Measurements from ENCODE around the gene PCBP4.

The PCBP4 gene

DNA sequence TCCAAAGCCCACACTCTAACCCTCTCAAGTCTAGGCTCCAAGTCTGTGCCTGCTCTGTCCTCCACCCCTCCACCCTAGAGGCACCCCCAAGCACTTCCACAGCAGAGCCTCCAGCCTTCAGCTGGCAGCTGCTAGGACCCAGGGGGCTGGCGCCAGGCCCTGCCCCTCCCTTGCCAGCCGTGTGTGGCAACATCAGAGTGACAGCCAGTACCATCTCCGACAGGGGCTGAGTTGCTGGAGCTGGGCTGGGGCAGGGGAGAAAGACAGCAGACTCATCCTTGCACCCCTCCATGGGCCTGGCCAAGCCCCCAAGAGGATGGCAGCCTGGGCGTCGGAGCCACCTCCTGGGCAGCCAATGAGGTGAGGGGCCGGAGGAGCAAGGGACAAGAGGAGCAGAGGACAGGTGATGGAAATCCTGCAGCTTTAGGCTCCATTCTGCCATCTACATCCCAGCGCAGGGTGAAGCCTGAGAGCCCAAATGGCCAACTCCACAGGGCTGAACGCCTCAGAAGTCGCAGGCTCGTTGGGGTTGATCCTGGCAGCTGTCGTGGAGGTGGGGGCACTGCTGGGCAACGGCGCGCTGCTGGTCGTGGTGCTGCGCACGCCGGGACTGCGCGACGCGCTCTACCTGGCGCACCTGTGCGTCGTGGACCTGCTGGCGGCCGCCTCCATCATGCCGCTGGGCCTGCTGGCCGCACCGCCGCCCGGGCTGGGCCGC lies 11.9 kb downstream of the PCBP4 start, which contains the start of gene GPR62:
GPR62 (plus strand) TSS at position 207 of the 718 bp plus-strand sequence; CDS start at position 479, 272 bp downstream.
- H3K4me3 ChIP-seq (ENCODE audit: low read depth, low read length): no peak within 1 kb of the TSS
- TF ChIP-seq, protein P1, sequence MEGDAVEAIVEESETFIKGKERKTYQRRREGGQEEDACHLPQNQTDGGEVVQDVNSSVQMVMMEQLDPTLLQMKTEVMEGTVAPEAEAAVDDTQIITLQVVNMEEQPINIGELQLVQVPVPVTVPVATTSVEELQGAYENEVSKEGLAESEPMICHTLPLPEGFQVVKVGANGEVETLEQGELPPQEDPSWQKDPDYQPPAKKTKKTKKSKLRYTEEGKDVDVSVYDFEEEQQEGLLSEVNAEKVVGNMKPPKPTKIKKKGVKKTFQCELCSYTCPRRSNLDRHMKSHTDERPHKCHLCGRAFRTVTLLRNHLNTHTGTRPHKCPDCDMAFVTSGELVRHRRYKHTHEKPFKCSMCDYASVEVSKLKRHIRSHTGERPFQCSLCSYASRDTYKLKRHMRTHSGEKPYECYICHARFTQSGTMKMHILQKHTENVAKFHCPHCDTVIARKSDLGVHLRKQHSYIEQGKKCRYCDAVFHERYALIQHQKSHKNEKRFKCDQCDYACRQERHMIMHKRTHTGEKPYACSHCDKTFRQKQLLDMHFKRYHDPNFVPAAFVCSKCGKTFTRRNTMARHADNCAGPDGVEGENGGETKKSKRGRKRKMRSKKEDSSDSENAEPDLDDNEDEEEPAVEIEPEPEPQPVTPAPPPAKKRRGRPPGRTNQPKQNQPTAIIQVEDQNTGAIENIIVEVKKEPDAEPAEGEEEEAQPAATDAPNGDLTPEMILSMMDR (IDR thresholded peaks at IDR 0.05; ENCODE audit: control insufficient read depth, extremely low read depth, insufficient read depth): no peak
- DNase-seq (ENCODE audit: low read depth): no peak

DNA sequence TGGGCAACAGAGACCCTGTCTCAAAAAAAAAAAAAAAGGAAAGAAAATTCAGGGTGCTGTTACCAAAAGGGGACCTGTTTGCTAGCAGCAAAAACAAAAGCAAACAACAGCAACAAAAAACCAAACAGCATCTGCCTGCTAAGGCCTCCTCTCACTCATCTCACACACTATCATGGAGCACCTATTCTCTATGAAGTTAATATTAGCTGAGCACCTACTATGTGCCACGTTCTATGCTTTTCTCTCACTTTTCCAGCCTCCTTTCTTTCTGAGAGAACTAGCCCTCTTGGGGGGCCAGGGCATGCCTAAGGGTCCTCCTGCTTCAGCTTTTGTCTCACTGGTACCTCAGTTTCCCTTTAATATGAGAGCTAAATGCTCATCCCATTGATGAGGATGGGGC lies 12.5 kb downstream of the PCBP4 start:
- H3K4me3 ChIP-seq (ENCODE audit: low read depth, low read length): no peak overlapping the region
- DNase-seq (ENCODE audit: low read depth): no peak
- TF ChIP-seq, protein P1 (IDR thresholded peaks at IDR 0.05; ENCODE audit: control insufficient read depth, extremely low read depth, insufficient read depth): no peak

DNA sequence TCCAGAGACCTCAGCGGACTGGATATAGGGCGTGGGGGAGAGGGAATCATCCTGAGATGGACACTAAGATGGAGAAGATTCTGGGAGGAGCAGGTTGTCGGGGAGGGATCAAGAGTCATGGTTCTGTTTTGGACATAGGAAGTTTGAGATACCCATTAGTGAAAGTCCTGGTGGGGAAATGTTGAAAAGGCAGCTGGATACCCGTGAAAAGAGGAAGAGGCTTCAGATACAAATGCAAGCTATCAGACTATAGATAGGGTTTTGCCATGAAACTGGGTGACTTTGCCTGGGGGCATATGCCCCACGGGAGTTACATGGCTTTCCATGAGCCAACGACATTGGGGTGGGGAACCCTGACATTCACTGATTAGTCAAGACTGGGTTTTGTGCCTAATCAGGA lies 13.1 kb downstream of the PCBP4 start:
- TF ChIP-seq, protein P1 (IDR thresholded peaks at IDR 0.05; ENCODE audit: control insufficient read depth, extremely low read depth, insufficient read depth): no peak
- no peak for DNase-seq (ENCODE audit: low read depth)
- no peak overlapping the region for H3K4me3 ChIP-seq (ENCODE audit: low read depth, low read length)

DNA sequence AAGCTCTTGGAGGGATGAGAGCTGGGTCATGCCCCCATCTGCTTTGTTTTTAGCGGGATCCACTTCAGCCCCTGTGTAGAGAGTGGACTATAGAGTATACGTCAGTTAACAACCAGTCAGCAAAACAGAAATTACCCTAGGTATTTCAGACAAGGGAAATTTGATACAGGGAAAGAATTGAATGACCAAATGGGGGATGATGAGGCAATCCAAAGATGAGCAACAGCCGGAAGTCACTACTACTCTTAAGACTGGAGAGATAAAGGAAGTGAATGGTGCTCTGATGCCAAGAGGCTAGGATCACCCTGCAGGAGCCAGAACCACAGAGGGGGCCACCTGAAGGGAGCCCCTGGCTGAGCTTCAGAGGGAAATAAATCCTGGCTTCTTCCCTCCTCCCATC lies 13.8 kb downstream of the PCBP4 start:
- TF ChIP-seq, protein P1 (IDR thresholded peaks at IDR 0.05; ENCODE audit: control insufficient read depth, extremely low read depth, insufficient read depth): no peak
- no peak for DNase-seq (ENCODE audit: low read depth)
- H3K4me3 ChIP-seq (ENCODE audit: low read depth, low read length): no peak overlapping the region

DNA sequence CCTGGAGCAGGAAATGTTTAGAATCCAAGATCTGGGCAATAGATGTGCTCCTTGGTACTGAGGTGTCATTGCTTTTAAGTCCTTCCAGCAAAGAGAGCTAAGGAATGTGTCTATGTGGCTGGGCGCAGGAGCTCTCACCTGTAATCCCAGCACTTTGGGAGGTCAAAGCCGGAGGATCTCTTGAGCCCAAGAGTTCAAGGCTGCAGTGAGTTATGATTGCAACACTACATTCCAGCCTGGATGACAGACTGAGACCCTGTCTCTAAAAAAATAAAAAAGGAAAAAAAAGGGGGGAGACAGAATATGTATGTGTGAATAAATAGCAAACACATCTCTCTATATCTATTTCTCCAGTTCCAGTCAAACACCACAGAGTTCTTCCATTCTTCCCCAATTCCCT lies 16.4 kb downstream of the PCBP4 start:
- TF ChIP-seq, protein P1 (IDR thresholded peaks at IDR 0.05; ENCODE audit: control insufficient read depth, extremely low read depth, insufficient read depth): no peak
- no peak overlapping the region for H3K4me3 ChIP-seq (ENCODE audit: low read depth, low read length)
- no peak for DNase-seq (ENCODE audit: low read depth)

DNA sequence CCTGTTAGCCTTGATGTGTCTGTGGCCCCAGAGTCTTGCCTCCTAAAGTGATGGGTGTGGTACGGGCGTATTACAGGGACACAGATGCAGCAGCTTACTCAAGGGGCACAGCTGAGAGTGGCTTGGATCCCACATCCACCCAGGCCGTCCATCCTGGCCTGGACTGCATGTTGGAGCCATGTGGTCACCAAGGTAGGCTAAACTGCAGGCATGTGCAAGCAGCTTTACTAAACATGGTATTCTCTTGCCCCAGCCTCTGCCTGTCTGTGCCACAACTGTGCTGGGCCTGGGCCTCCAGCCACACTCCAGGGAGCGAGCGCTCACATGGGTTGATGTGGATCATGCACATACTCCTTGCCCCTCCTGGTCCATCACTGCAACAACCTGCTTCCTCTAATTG lies 18.1 kb downstream of the PCBP4 start:
- TF ChIP-seq, protein P1 (IDR thresholded peaks at IDR 0.05; ENCODE audit: control insufficient read depth, extremely low read depth, insufficient read depth): no peak
- no peak for DNase-seq (ENCODE audit: low read depth)
- H3K4me3 ChIP-seq (ENCODE audit: low read depth, low read length): no peak overlapping the region
